Adrenal gland (tissue), 5 donors: ENCODE results near the gene CENATAC.
A peak's percentile ranks its signal among the peaks of the same experiment; 100 is the strongest.

Experiments
- POLR2A ChIP-seq, 2 donors: fragments of 450-650 bp; IDR thresholded peaks; one replicate each; pipeline ENCODE4 v1.6.1; 2017; ENCODE audit warnings: antibody characterized with exemption in 2 of 2, mild to moderate bottlenecking in 2 of 2, moderate library complexity in 1 of 2
- TF ChIP-seq, protein P1 (sequence below), 6 experiments: fragments of 450-650 bp in 4 of 6; fragments of 200-600 bp in 2 of 6; sonication (generic) in 1 of 6; IDR thresholded peaks; 1 replicate in 5 of 6; 2 replicates in 1 of 6; pipeline versions ENCODE4 v1.5.1 to v1.8.0; 2016 to 2021; ENCODE audit warnings: antibody characterized with exemption in 6 of 6, mild to moderate bottlenecking in 2 of 6, moderate library complexity in 1 of 6
- donor health status: DM: no; HTN: no; CAD: no.

DNA sequence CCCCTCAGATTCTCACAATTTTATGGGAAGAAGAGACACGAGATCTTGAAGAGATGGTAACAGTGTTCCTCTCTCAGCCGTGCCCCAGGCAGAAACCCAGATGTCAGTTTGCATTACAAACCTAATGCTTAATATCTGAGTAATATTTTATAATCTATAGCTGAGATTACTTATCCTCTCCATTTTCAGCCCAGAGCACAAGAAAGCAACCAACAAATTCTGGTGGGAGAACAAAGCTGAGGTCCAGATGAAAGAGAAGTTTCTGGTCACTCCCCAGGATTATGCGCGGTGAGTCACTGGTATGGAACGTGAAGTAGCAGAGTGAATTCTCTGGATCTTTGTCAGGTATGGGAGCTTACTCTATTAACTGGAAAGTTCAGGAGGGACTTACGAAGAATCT lies 884 bp downstream of the CENATAC start:
- TF ChIP-seq, protein P1, sequence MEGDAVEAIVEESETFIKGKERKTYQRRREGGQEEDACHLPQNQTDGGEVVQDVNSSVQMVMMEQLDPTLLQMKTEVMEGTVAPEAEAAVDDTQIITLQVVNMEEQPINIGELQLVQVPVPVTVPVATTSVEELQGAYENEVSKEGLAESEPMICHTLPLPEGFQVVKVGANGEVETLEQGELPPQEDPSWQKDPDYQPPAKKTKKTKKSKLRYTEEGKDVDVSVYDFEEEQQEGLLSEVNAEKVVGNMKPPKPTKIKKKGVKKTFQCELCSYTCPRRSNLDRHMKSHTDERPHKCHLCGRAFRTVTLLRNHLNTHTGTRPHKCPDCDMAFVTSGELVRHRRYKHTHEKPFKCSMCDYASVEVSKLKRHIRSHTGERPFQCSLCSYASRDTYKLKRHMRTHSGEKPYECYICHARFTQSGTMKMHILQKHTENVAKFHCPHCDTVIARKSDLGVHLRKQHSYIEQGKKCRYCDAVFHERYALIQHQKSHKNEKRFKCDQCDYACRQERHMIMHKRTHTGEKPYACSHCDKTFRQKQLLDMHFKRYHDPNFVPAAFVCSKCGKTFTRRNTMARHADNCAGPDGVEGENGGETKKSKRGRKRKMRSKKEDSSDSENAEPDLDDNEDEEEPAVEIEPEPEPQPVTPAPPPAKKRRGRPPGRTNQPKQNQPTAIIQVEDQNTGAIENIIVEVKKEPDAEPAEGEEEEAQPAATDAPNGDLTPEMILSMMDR (IDR thresholded peaks at IDR 0.05), result no peak
- TF ChIP-seq POLR2A (IDR thresholded peaks at IDR 0.05), result peak in 1 of 2 donors; percentile 25
